Thoracic aorta (tissue), 2 donors: ENCODE results near the gene SMTNL2. TPM values are rescaled to one million over a fixed set of nuclear protein-coding genes. Genes with fewer than 3 reads are reported as not detected.

Experiments used
- ATAC-seq: fragments of 150-250 bp; one replicate; pipeline ENCODE4 v1.8.0; 2017; ENCODE audit warnings: low read depth; ENCODE audit not compliant: insufficient number of reproducible peaks, low FRiP score
- DNase-seq: peaks from one replicate; pipeline ENCODE4 v3.0.0-alpha.2; 2020; ENCODE audit warnings: low spot score
- H3K27ac ChIP-seq, 2 donors: fragments of 200-600 bp; sonication (generic); 1 replicate in 1 of 2; 2 replicates in 1 of 2; pipeline ENCODE4 v1.5.1; 2016; ENCODE audit warnings: mild to moderate bottlenecking in 2 of 2, moderate library complexity in 2 of 2
- H3K27me3 ChIP-seq: fragments of 200-600 bp; sonication (generic); replicated peaks from 2 replicates; pipeline ENCODE4 v1.6.0; 2016; ENCODE audit warnings: mild to moderate bottlenecking; ENCODE audit not compliant: insufficient read depth
- H3K36me3 ChIP-seq: fragments of 200-600 bp; sonication (generic); one replicate; pipeline ENCODE4 v1.5.1; 2016
- H3K4me1 ChIP-seq, 2 donors: fragments of 200-600 bp; sonication (generic); 1 replicate in 1 of 2; 2 replicates in 1 of 2; pipeline versions ENCODE4 v1.5.1 to v1.6.0; 2016; ENCODE audit warnings: low read depth in 2 of 2, mild to moderate bottlenecking in 1 of 2; ENCODE audit not compliant: control insufficient read depth in 1 of 2
- H3K4me3 ChIP-seq: fragments of 200-600 bp; sonication (generic); 2 replicates; pipeline ENCODE4 v1.5.1; 2016; ENCODE audit warnings: mild to moderate bottlenecking
- H3K9me3 ChIP-seq: fragments of 200-600 bp; sonication (generic); 2 replicates; pipeline ENCODE4 v1.5.1; 2016
- CTCF ChIP-seq: fragments of 200-600 bp; sonication (generic); IDR thresholded peaks from one replicate; pipeline ENCODE4 v1.5.1; 2019; ENCODE audit warnings: antibody characterized with exemption
- total RNA-seq, 2 donors: library from RNA; depleted of rRNA; stranded (reverse); fragments of >200 nt; gene quantifications; one replicate each; pipeline versions ENCODE4 v1.1.0 to v1.2.3, GENCODE V29; 2016

SMTNL2 gene
- total RNA-seq, 2 donors from 2014 or later: 2.6 to 2.8 TPM

DNA sequence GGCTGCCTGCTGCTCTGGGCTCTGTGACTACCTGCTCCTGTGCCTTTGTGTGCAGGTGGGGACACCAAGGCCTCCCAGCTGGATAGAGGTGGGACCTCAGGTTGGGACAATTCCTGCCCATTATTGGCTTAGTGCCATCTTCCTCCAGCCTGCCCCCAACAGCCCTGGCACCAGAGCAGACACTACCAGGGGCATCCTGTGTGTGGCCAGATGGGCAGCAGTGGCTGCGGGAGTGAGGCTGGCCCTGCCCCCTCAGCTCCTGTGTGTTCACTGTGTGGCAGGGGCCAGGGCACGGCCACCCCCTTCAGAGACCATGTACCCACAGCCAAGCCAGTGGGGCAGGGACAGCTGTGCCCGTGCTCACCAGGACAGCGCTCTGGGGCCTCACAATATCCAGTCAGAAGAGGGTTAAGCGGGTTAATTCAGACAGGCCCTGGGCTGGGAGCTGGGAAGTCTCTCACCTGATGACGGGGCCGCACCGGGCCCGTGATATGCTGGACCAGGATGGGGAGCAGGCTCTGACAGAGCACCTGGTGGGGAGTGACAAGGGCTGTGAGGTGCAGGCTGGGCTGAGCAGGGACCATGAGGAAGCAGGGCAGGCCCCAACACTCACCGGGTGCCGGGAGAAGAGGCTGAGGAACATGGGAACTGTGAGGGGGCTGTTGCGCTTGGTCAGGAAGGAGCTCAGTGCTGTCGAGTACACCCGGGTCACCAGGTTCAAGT, 42.2 kb upstream of the SMTNL2 start:
- DNase-seq: no peak
- H3K4me1 ChIP-seq: peaks cover 2 to 15% of the 10 kb centered on the region in 2 donors
- no peak overlapping the region for H3K4me3 ChIP-seq
- peaks cover 34% of the 10 kb centered on the region for H3K36me3 ChIP-seq
- no peak for ATAC-seq
- H3K9me3 ChIP-seq: no peaks in the 10 kb centered on the region
- TF ChIP-seq CTCF: no peak
- no peaks in the 10 kb centered on the region for H3K27me3 ChIP-seq
- H3K27ac ChIP-seq: no peak overlapping the region

GRCh38 chr17:4542726-4543191, 41.6 kb upstream of the SMTNL2 start:
- ATAC-seq: no peak
- H3K27ac ChIP-seq: no peak overlapping the region
- peaks cover 0 to 9% of the 10 kb centered on the region in 2 donors for H3K4me1 ChIP-seq
- H3K27me3 ChIP-seq: no peaks in the 10 kb centered on the region
- TF ChIP-seq CTCF: no peak
- no peak for DNase-seq
- peaks cover 38% of the 10 kb centered on the region for H3K36me3 ChIP-seq
- H3K4me3 ChIP-seq: no peak overlapping the region
- no peaks in the 10 kb centered on the region for H3K9me3 ChIP-seq

GRCh38 chr17:4543557-4544026, 40.7 kb upstream of the SMTNL2 start:
- H3K9me3 ChIP-seq: no peaks in the 10 kb centered on the region
- no peaks in the 10 kb centered on the region for H3K27me3 ChIP-seq
- no peak for TF ChIP-seq CTCF
- DNase-seq: no peak
- H3K36me3 ChIP-seq: peaks cover 45% of the 10 kb centered on the region
- H3K4me1 ChIP-seq: peaks cover 0 to 1% of the 10 kb centered on the region in 2 donors
- no peak overlapping the region for H3K27ac ChIP-seq
- no peak for ATAC-seq
- H3K4me3 ChIP-seq: no peak overlapping the region

GRCh38 chr17:4544135-4544950, 40.0 kb upstream of the SMTNL2 start:
- H3K36me3 ChIP-seq: peaks cover 52% of the 10 kb centered on the region
- H3K27me3 ChIP-seq: no peaks in the 10 kb centered on the region
- DNase-seq (no peak), ATAC-seq (no peak)
- no peak overlapping the region for H3K27ac ChIP-seq
- H3K4me3 ChIP-seq: no peak overlapping the region
- no peak for TF ChIP-seq CTCF
- H3K9me3 ChIP-seq: no peaks in the 10 kb centered on the region
- no peaks in the 10 kb centered on the region for H3K4me1 ChIP-seq

DNA sequence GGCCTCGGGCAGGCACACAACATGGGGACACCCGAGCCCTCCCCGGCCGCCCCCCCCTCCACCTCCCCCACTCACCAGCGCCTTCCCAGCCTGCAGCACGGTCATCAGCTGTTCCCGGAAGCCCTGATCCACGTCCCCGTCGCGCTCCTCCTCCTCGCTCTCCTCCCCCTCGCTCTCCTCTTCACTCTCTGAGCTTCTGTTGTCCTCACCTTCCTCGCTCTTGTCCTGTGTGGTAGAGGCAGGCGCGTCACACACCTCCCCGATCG, 39.4 kb upstream of the SMTNL2 start:
- no peak overlapping the region for H3K4me3 ChIP-seq
- H3K27ac ChIP-seq: no peak overlapping the region
- H3K4me1 ChIP-seq: no peaks in the 10 kb centered on the region
- no peak for TF ChIP-seq CTCF
- DNase-seq (no peak), ATAC-seq (no peak)
- H3K27me3 ChIP-seq: no peaks in the 10 kb centered on the region
- no peaks in the 10 kb centered on the region for H3K9me3 ChIP-seq
- peaks cover 55% of the 10 kb centered on the region for H3K36me3 ChIP-seq
